ENCODE data around the gene HAX1.
"Not testable (repeated sequence)": the region's sequence is repeated elsewhere in the genome, so short reads cannot be mapped to it uniquely, and the experiment has no call there.

HAX1 gene

DNA sequence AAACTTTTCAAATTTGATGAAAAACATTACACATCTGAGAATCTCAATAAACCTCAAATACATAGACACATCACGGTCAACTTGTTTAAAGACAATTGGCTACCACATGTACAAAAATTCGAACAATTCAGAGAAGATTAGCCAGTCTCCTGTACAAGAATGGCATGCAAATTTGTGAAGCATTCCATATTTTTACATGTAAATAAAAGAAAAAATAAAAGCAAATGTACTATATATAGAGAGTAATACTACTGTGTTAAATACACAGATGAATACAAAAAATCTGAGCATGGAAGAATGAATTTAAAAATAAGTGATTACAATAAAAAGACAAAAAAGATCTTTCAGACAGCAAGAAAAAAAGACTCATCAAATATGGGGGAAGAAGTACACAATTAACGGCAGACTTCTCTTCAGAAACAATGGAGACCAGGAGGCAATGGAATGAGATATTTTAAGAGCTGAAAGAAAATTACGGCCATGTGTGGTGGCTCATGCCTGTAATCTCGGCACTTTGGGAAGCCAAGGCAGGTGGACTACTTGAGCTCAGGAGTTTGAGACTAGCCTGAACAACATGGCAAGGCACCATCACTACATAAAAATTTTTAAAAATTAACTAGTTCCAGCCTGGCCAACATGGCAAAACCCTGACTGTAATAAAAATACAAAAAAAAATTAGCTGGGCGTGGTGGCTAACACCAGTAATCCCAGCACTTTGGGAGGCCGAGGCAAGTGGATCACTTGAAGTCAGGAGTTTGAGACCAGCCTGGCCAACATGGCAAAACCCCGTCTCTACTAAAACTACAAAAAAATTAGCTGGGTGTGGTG, 23.2 kb downstream of the HAX1 start:
- CTCF ChIA-PET: interaction anchor here (1.0 to 2.0 kb wide), 3 partner anchors 10 to 29 kb away, joined by 3 to 6 read pairs (median 3); no protein-coding TSS in a partner anchor
- no peak overlapping the region for H3K4me3 ChIP-seq (ENCODE audit: low read depth, low read length)
- no peak for DNase-seq (ENCODE audit: low read depth, low spot score)
- TF ChIP-seq CTCF (IDR thresholded peaks at IDR 0.05; ENCODE audit: insufficient read depth, low read length, missing control alignments): no peak
- POLR2A ChIA-PET: interaction anchor here (0.7 kb wide), 1 partner anchor 74 kb away, joined by 3 read pairs; no protein-coding TSS in a partner anchor

- ChIA-PET CTCF (interaction anchor here (0.9 to 1.1 kb wide), 2 partner anchors 21 to 29 kb away, joined by 3 read pairs; partner anchors contain the start of gene HAX1), POLR2A (no interaction called here)
- no peak for TF ChIP-seq CTCF (IDR thresholded peaks at IDR 0.05; ENCODE audit: insufficient read depth, low read length, missing control alignments)
- no peak for DNase-seq (ENCODE audit: low read depth, low spot score)
- H3K4me3 ChIP-seq (ENCODE audit: low read depth, low read length): no peak overlapping the region
Measured at GRCh38 chr1:154301582-154301981, 29.2 kb downstream of the HAX1 start.

GRCh38 chr1:154304664-154305337, 32.4 kb downstream of the HAX1 start:
- POLR2A ChIA-PET: no interaction called here
- CTCF ChIA-PET: interaction anchor here (0.5 to 3.1 kb wide), 6 partner anchors 8 to 691 kb away, joined by 3 to 18 read pairs (median 8); partner anchors contain the start of gene ATP8B2
- TF ChIP-seq CTCF (IDR thresholded peaks at IDR 0.05; ENCODE audit: insufficient read depth, low read length, missing control alignments): no peak
- no peak for DNase-seq (ENCODE audit: low read depth, low spot score)
- no peak overlapping the region for H3K4me3 ChIP-seq (ENCODE audit: low read depth, low read length)

DNA sequence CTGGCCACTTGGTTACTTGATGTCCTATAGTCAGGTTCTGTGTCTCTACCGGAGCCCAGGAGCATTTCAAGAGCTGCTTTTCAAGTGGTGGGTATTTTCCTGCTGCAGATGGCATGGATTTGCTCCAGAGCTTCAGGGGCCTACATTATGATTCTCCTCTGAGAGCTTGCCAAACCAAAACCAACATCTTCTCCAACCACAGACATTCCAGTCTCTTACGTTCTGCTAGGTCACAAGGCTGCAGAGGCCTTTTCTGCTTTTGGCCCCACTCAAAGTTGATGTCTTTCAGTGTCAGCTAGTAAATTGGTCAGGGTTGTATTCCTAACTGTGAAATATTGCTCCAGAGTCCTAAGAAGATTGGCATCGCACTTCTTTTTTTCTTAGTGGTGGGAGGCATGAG, 33.7 kb downstream of the HAX1 start:
- CTCF ChIA-PET: interaction anchor here (0.6 to 3.1 kb wide), 7 partner anchors 10 to 107 kb away, joined by 3 to 18 read pairs (median 6); partner anchors contain the start of gene ATP8B2
- POLR2A ChIA-PET: no interaction called here
- DNase-seq (ENCODE audit: low read depth, low spot score): no peak
- TF ChIP-seq CTCF (IDR thresholded peaks at IDR 0.05; ENCODE audit: insufficient read depth, low read length, missing control alignments): no peak
- H3K4me3 ChIP-seq (ENCODE audit: low read depth, low read length): no peak overlapping the region

- DNase-seq (ENCODE audit: low read depth, low spot score); H3K4me3 ChIP-seq (ENCODE audit: low read depth, low read length); POLR2A ChIA-PET: not testable (repeated sequence)
- CTCF ChIA-PET: interaction anchor here (1.1 to 1.4 kb wide), 2 partner anchors 13 to 27 kb away, joined by 3 to 4 read pairs; no protein-coding TSS in a partner anchor
Measured at GRCh38 chr1:154307670-154308270, 35.3 kb downstream of the HAX1 start.

DNA sequence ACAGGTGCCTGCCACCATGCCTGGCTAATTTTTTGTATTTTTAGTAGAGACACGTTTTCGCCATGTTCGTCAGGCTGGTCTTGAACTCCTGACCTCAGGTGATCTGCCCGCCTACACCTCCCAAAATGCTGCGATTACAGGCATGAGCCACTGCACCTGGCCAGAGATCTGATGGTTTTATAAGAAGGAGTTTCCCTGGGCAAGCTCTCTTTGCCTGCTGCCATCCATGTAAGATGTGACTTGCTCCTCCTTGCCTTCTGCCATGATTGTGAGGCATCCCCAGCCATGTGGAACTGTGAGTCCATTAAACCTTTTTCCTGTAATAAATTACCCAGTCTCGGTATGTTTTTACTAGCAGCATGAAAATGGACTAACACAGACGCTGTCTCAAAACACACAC, 36.7 kb downstream of the HAX1 start:
- H3K4me3 ChIP-seq (ENCODE audit: low read depth, low read length); POLR2A ChIA-PET; CTCF ChIA-PET; DNase-seq (ENCODE audit: low read depth, low spot score): not testable (repeated sequence)

DNA sequence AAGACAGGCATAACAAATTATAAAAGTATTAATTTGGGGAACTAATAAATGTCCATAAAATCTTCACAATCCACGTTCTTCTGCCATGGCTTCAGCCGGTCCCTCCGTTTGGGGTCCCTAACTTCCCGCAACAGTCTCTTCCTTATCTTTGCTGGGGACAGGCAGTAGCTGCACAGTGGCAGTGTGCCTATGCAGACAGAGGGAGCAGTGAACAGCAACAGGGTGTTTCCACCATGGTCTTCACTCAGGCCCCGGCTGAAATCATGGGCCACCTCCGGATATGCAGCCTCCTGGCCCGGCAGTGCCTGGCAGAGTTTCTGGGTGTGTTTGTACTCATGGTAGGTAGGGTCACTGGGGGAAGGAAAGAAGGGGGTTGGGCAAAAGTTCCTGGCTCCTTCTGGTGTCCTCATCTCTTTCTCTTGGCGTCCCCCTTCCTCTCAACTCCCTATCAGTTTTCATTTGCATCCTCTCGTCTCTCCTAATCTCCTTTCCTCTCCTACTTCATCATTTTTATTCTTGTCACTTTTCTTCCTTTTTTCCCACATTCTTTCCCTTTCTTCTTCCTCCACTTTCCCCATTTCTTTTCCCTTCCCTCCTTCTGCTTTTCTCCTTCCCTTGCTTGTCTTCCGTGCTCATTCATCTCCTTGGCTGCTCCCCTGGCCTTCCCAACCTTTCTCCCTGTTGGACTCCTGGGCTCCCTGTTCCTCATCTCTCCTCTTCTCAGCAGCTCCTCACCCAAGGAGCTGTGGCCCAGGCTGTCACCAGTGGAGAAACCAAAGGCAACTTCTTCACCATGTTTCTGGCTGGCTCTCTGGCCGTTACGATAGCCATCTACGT, 40.0 kb downstream of the HAX1 start:
- POLR2A ChIA-PET; H3K4me3 ChIP-seq (ENCODE audit: low read depth, low read length); DNase-seq (ENCODE audit: low read depth, low spot score): not testable (repeated sequence)
- CTCF ChIA-PET: interaction anchor here (1.5 to 1.6 kb wide), 2 partner anchors 12 to 21 kb away, joined by 4 to 9 read pairs; no protein-coding TSS in a partner anchor
